CD14-positive monocyte (primary cell): ENCODE data around the gene LDB3. TPM values are rescaled to one million over a fixed set of nuclear protein-coding genes. Genes with fewer than 3 reads are reported as not detected.

ENCODE experiments used
- DNase-seq, 3 donors: peaks; one replicate each; pipeline ENCODE4 v3.0.0-alpha.2; 2011 to 2022
- H2AFZ ChIP-seq: 2 replicates; pipeline ENCODE4 v1.6.0; 2012; ENCODE audit warnings: mild to moderate bottlenecking, low read depth, low read length, inconsistent platforms; ENCODE audit not compliant: insufficient read depth, poor library complexity, severe bottlenecking
- H3K27ac ChIP-seq, 2 donors: 1 replicate in 1 of 2; 2 replicates in 1 of 2; pipeline ENCODE4 v1.5.1; 2012 to 2013; ENCODE audit warnings: low read length in 2 of 2, control low read depth in 1 of 2, inconsistent platforms in 1 of 2, low read depth in 1 of 2, mild to moderate bottlenecking in 1 of 2
- H3K27me3 ChIP-seq, 2 donors: one replicate each; pipeline versions ENCODE4 v1.6.0 to v1.6.1; 2011 to 2013; ENCODE audit warnings: low read length in 2 of 2; ENCODE audit not compliant: control insufficient read depth in 2 of 2, insufficient read depth in 2 of 2
- H3K36me3 ChIP-seq, 2 donors: replicated peaks in 1 of 2; 1 replicate in 1 of 2; 2 replicates in 1 of 2; pipeline versions ENCODE4 v1.5.1 to v1.6.1; 2012 to 2013; ENCODE audit warnings: low read length in 2 of 2, control low read depth in 1 of 2, inconsistent platforms in 1 of 2, mild to moderate bottlenecking in 1 of 2; ENCODE audit not compliant: insufficient read depth in 2 of 2, control insufficient read depth in 1 of 2
- H3K4me1 ChIP-seq, 2 donors: 1 replicate in 1 of 2; 2 replicates in 1 of 2; pipeline versions ENCODE4 v1.5.1 to v1.6.1; 2012 to 2013; ENCODE audit warnings: low read length in 2 of 2, control low read depth in 1 of 2, inconsistent platforms in 1 of 2, mild to moderate bottlenecking in 1 of 2, moderate library complexity in 1 of 2; ENCODE audit not compliant: insufficient read depth in 2 of 2, control insufficient read depth in 1 of 2
- H3K4me2 ChIP-seq: replicated peaks from 2 replicates; pipeline ENCODE3; 2012; ENCODE audit warnings: low read length, moderate library complexity, mild to moderate bottlenecking; ENCODE audit not compliant: poor library complexity, severe bottlenecking; ENCODE audit errors: extremely low read depth
- H3K4me3 ChIP-seq, 3 experiments: fragments of 200-600 bp in 1 of 3; sonication (generic) in 1 of 3; replicated peaks in 1 of 3; 1 replicate in 2 of 3; 2 replicates in 1 of 3; pipeline ENCODE4 v1.5.1; 2011 to 2013; ENCODE audit warnings: low read length in 3 of 3, mild to moderate bottlenecking in 3 of 3, control low read depth in 2 of 3, low read depth in 2 of 3, inconsistent platforms in 1 of 3, moderate library complexity in 1 of 3
- H3K79me2 ChIP-seq: 2 replicates; pipeline ENCODE4 v1.6.0; 2012; ENCODE audit warnings: mild to moderate bottlenecking, control low read depth, inconsistent platforms, low read length, moderate library complexity; ENCODE audit not compliant: insufficient read depth
- H3K9ac ChIP-seq: 2 replicates; pipeline ENCODE4 v1.6.0; 2017; ENCODE audit warnings: low read length, mild to moderate bottlenecking; ENCODE audit not compliant: insufficient read depth, poor library complexity, severe bottlenecking
- H3K9me3 ChIP-seq, 2 donors: replicated peaks in 1 of 2; 1 replicate in 1 of 2; 2 replicates in 1 of 2; pipeline versions ENCODE4 v1.5.1 to v1.6.1; 2012 to 2013; ENCODE audit warnings: low read length in 2 of 2, control low read depth in 1 of 2; ENCODE audit not compliant: control insufficient read depth in 1 of 2, insufficient read depth in 1 of 2
- H4K20me1 ChIP-seq: 2 replicates; pipeline ENCODE4 v1.6.0; 2012; ENCODE audit warnings: mild to moderate bottlenecking, low read length, control low read depth, moderate library complexity; ENCODE audit not compliant: insufficient read depth
- H3K27ac Mint-ChIP-seq, 7 donors: one replicate each; pipeline ENCODE4 v1.8.0; 2020; ENCODE audit warnings: mild to moderate bottlenecking in 7 of 7, mixed read lengths in 7 of 7, moderate library complexity in 6 of 7, inconsistent platforms in 2 of 7
- H3K27me3 Mint-ChIP-seq, 3 donors: one replicate each; pipeline ENCODE4 v1.8.0; 2021 to 2022; ENCODE audit warnings: low read depth in 3 of 3, mild to moderate bottlenecking in 3 of 3, mixed read lengths in 3 of 3, moderate library complexity in 3 of 3, inconsistent platforms in 1 of 3
- H3K36me3 Mint-ChIP-seq, 2 donors: one replicate each; pipeline ENCODE4 v1.8.0; 2020; ENCODE audit warnings: mixed read lengths in 2 of 2, inconsistent platforms in 1 of 2, mild to moderate bottlenecking in 1 of 2
- H3K4me1 Mint-ChIP-seq: one replicate; pipeline ENCODE4 v1.8.0; 2020; ENCODE audit warnings: mild to moderate bottlenecking, mixed read lengths
- H3K4me3 Mint-ChIP-seq, 2 donors: one replicate each; pipeline ENCODE4 v1.8.0; 2020; ENCODE audit warnings: mild to moderate bottlenecking in 2 of 2, mixed read lengths in 2 of 2, moderate library complexity in 1 of 2
- H3K9me3 Mint-ChIP-seq, 7 donors: one replicate each; pipeline ENCODE4 v1.8.0; 2020 to 2022; ENCODE audit warnings: mixed read lengths in 7 of 7, mild to moderate bottlenecking in 6 of 7, moderate library complexity in 6 of 7, inconsistent platforms in 2 of 7
- CTCF ChIP-seq: fragments of 200-600 bp; IDR thresholded peaks from one replicate; pipeline ENCODE4 v1.8.0; 2022; ENCODE audit warnings: antibody characterized with exemption, mild to moderate bottlenecking
- WGBS: methylation state at CpG from one replicate; pipeline ENCODE4 v1.1.5; 2013; ENCODE audit warnings: missing lambda C conversion rate; ENCODE audit not compliant: insufficient coverage; 5-methylcytosine and 5-hydroxymethylcytosine counted together
- intact Hi-C, 2 donors: fragments of 100-400 bp; cut with micrococcal nuclease; formaldehyde crosslinking; loops; one replicate each; pipeline versions ENCODE4 v1.15.0 to v1.15.1; 2023
- polyA plus RNA-seq, 3 donors: library from polyadenylated mRNA; depleted of rRNA in 1 of 3; unstranded in 2 of 3; stranded (reverse) in 1 of 3; fragments of 300-500 nt in 2 of 3; fragments of >200 nt in 1 of 3; fragmentation: Illumina TruSeq in 2 of 3; gene quantifications; 1 replicate in 2 of 3; 2 replicates in 1 of 3; pipeline ENCODE4 v1.2.3, GENCODE V29; 2012 to 2021

The LDB3 gene
- polyA plus RNA-seq, 3 donors, result not detected

GRCh38 chr10:86692664-86693063, 24.4 kb downstream of the LDB3 start:
- no peaks in the 10 kb centered on the region for H3K9me3 ChIP-seq
- H3K9ac ChIP-seq, result no peak overlapping the region
- peaks cover 7% of the 10 kb centered on the region for H3K4me1 Mint-ChIP-seq
- H3K9me3 Mint-ChIP-seq, result no peaks in the 10 kb centered on the region
- no peak for TF ChIP-seq CTCF
- no peaks in the 10 kb centered on the region for H4K20me1 ChIP-seq
- H3K4me2 ChIP-seq, result no peak overlapping the region
- H3K4me3 Mint-ChIP-seq, result no peak overlapping the region
- intact Hi-C loops, result loop anchor here in 1 of 2 donors (5.0 kb wide), 1 partner anchor 205 kb away; no protein-coding TSS in a partner anchor
- peaks cover 0 to 2% of the 10 kb centered on the region in 2 donors for H3K4me1 ChIP-seq
- 94% methylated on average over 5 of the region's 7 CpGs for WGBS
- peaks cover 0 to 3% of the 10 kb centered on the region in 2 donors for H3K27me3 ChIP-seq
- H2AFZ ChIP-seq, result no peak overlapping the region
- peaks cover 5 to 17% (median 12%) of the 10 kb centered on the region in 3 donors for H3K27me3 Mint-ChIP-seq
- no peak overlapping the region for H3K27ac Mint-ChIP-seq
- H3K27ac ChIP-seq, result no peak overlapping the region
- no peak overlapping the region for H3K4me3 ChIP-seq
- H3K36me3 ChIP-seq, result no peaks in the 10 kb centered on the region
- no peaks in the 10 kb centered on the region for H3K79me2 ChIP-seq
- DNase-seq, result no peak
- H3K36me3 Mint-ChIP-seq, result no peaks in the 10 kb centered on the region

DNA sequence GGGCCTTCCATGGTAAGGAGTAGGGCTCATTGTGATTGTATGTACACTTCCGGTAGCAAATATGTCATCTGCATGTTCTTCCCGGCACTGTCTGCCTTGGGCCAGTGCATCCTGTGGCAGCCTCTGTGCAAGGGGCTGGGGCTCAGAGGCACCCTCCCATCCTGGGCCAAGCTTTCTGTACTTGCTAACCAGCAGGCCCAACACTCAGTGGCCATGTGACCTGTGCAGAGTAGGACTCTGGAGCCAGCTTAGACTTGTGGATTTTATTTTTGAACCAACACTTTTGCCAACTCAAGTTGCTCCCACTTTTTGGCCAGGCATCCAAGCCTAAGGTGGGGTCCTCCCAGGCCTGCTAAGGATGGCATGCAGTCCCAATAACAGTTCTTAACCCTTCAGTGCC, 25.0 kb downstream of the LDB3 start:
- H3K9ac ChIP-seq, result no peak overlapping the region
- H4K20me1 ChIP-seq, result no peaks in the 10 kb centered on the region
- no peak overlapping the region for H3K27ac ChIP-seq
- no peaks in the 10 kb centered on the region for H3K9me3 Mint-ChIP-seq
- H3K4me1 ChIP-seq, result peaks cover 0 to under 1% of the 10 kb centered on the region in 2 donors
- H3K9me3 ChIP-seq, result no peaks in the 10 kb centered on the region
- no peaks in the 10 kb centered on the region for H3K36me3 Mint-ChIP-seq
- intact Hi-C loops, result loop anchor here in 1 of 2 donors (5.0 kb wide), 1 partner anchor 204 kb away; no protein-coding TSS in a partner anchor
- no peaks in the 10 kb centered on the region for H3K79me2 ChIP-seq
- no peak for TF ChIP-seq CTCF
- no peak overlapping the region for H3K27ac Mint-ChIP-seq
- H3K27me3 Mint-ChIP-seq, result peaks cover 5 to 14% (median 12%) of the 10 kb centered on the region in 3 donors
- no peak overlapping the region for H3K4me3 ChIP-seq
- no peaks in the 10 kb centered on the region for H3K36me3 ChIP-seq
- no peak overlapping the region for H3K4me2 ChIP-seq
- H2AFZ ChIP-seq, result no peak overlapping the region
- peaks cover 7% of the 10 kb centered on the region for H3K4me1 Mint-ChIP-seq
- no peak overlapping the region for H3K4me3 Mint-ChIP-seq
- H3K27me3 ChIP-seq, result peaks cover 0 to 3% of the 10 kb centered on the region in 2 donors
- no peak for DNase-seq
- 100% methylated on average over 2 of the region's 2 CpGs for WGBS
